K562 (cell line): ENCODE results near the gene MEIKIN.
A peak's percentile ranks its signal among the peaks of the same experiment; 100 is the strongest.
"Not testable (repeated sequence)": the region's sequence is repeated elsewhere in the genome, so short reads cannot be mapped to it uniquely, and the experiment has no call there.

Experiments
- POLR2AphosphoS5 ChIP-seq: IDR thresholded peaks from 2 replicates; pipeline ENCODE4 v1.6.1; 2011; ENCODE audit warnings: mild to moderate bottlenecking, low read depth, low read length, moderate library complexity; ENCODE audit not compliant: control insufficient read depth, insufficient read depth
- RAD21 ChIP-seq, 2 experiments: fragments of 250-450 bp in 1 of 2; fragments of 450-650 bp in 1 of 2; sonication (Bioruptor Pico) in 1 of 2; formaldehyde crosslinking in 1 of 2; IDR thresholded peaks in 1 of 2; conservative IDR thresholded peaks in 1 of 2; 2 replicates each; pipeline versions ENCODE4 v1.4.0 to v1.8.0; 2020 to 2022; ENCODE audit warnings: mild to moderate bottlenecking in 2 of 2, moderate library complexity in 1 of 2
- SPI1 ChIP-seq: IDR thresholded peaks from 2 replicates; pipeline ENCODE4 v1.6.1; 2011; ENCODE audit warnings: low read depth, low read length, control low read depth, borderline replicate concordance
- SRF ChIP-seq, 2 experiments: fragments of 250-450, 450-650 bp in 1 of 2; sonication (Bioruptor Pico) in 1 of 2; sonication (generic) in 1 of 2; formaldehyde crosslinking; IDR thresholded peaks; 2 replicates each; pipeline versions ENCODE4 v1.5.0 to v1.5.1; 2020 to 2022; ENCODE audit warnings: mild to moderate bottlenecking in 1 of 2, missing genetic modification reagents in 1 of 2
- ZBTB17 ChIP-seq: fragments of 450-650 bp; formaldehyde crosslinking; IDR thresholded peaks from 2 replicates; pipeline ENCODE4 v1.4.0; 2020; ENCODE audit warnings: mild to moderate bottlenecking
- ZBTB8A ChIP-seq: fragments of 450-650 bp; IDR thresholded peaks from 2 replicates; pipeline ENCODE4 v1.6.1; 2018; ENCODE audit warnings: mild to moderate bottlenecking, moderate library complexity; ENCODE audit not compliant: partially characterized antibody
- ZFP36 ChIP-seq: fragments of 150-350 bp; IDR thresholded peaks from 2 replicates; pipeline ENCODE4 v1.6.1; 2018; ENCODE audit warnings: low read length, low read depth; ENCODE audit not compliant: partially characterized antibody
- ZNF589 ChIP-seq: fragments of 200-800 bp; sonication (Bioruptor generic); IDR thresholded peaks from 2 replicates; pipeline ENCODE4 v1.6.1; 2016; ENCODE audit warnings: low read depth, missing genetic modification characterization, missing compliant biosample characterization
- TF ChIP-seq, protein P1 (sequence below), 3 experiments: IDR thresholded peaks in 2 of 3; conservative IDR thresholded peaks in 1 of 3; 2 replicates each; pipeline ENCODE4 v1.5.1; 2011 to 2012; ENCODE audit warnings: low read length in 3 of 3, mild to moderate bottlenecking in 3 of 3, control low read depth in 2 of 3, improper control_type of control experiment in 1 of 3, inconsistent platforms in 1 of 3, low read depth in 1 of 3, mixed read lengths in 1 of 3, moderate library complexity in 1 of 3; ENCODE audit not compliant: insufficient read depth in 2 of 3
- TF ChIP-seq, protein P2 (sequence below): sonication (generic); formaldehyde crosslinking; IDR thresholded peaks from 2 replicates; pipeline ENCODE4 v1.8.0; 2022; ENCODE audit warnings: mild to moderate bottlenecking, missing genetic modification reagents, borderline replicate concordance

DNA sequence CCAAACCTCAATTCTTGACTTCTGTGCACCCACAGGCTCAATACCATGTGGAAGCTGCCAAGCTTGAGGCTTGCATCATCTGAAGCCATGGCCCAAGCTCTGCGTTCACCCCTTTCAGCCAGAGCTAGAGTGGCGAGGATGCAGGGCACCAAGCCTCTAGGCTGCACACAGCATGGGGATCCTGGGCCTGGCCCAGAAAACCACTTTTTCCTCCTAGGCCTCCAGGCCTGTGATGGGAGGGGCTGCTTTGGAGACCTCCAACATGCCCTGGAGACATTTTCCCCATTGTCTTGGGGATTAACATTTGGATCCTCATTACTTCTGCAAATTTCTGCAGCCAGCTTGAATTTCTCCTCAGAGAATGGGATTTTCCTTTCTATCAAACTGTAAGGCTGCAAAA is 112.8 kb downstream of the MEIKIN start:
- TF ChIP-seq ZNF589 (CRISPR knock-in tag); RAD21 (CRISPR knock-in tag; conservative IDR thresholded peaks at IDR 0.05 in 1 of 2, IDR thresholded peaks at IDR 0.05 in 1 of 2); POLR2AphosphoS5; SRF (CRISPR knock-in tag; IDR thresholded peaks at IDR 0.05); ZBTB8A; SPI1; ZBTB17: not testable (repeated sequence)
- TF ChIP-seq, protein P1, sequence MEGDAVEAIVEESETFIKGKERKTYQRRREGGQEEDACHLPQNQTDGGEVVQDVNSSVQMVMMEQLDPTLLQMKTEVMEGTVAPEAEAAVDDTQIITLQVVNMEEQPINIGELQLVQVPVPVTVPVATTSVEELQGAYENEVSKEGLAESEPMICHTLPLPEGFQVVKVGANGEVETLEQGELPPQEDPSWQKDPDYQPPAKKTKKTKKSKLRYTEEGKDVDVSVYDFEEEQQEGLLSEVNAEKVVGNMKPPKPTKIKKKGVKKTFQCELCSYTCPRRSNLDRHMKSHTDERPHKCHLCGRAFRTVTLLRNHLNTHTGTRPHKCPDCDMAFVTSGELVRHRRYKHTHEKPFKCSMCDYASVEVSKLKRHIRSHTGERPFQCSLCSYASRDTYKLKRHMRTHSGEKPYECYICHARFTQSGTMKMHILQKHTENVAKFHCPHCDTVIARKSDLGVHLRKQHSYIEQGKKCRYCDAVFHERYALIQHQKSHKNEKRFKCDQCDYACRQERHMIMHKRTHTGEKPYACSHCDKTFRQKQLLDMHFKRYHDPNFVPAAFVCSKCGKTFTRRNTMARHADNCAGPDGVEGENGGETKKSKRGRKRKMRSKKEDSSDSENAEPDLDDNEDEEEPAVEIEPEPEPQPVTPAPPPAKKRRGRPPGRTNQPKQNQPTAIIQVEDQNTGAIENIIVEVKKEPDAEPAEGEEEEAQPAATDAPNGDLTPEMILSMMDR (IDR thresholded peaks at IDR 0.05 in 2 of 3, conservative IDR thresholded peaks at IDR 0.05 in 1 of 3; ENCODE audit: insufficient read depth in 2 of 3, low read depth in 1 of 3, low read length in 3 of 3), result not testable (repeated sequence)
- TF ChIP-seq ZFP36, result peak; percentile 56
- TF ChIP-seq, protein P2, sequence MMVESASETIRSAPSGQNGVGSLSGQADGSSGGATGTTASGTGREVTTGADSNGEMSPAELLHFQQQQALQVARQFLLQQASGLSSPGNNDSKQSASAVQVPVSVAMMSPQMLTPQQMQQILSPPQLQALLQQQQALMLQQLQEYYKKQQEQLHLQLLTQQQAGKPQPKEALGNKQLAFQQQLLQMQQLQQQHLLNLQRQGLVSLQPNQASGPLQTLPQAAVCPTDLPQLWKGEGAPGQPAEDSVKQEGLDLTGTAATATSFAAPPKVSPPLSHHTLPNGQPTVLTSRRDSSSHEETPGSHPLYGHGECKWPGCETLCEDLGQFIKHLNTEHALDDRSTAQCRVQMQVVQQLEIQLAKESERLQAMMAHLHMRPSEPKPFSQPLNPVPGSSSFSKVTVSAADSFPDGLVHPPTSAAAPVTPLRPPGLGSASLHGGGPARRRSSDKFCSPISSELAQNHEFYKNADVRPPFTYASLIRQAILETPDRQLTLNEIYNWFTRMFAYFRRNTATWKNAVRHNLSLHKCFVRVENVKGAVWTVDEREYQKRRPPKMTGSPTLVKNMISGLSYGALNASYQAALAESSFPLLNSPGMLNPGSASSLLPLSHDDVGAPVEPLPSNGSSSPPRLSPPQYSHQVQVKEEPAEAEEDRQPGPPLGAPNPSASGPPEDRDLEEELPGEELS (CRISPR knock-in tag), result not testable (repeated sequence)
